ENCODE results near the gene NR2F2.

Gene NR2F2

DNA sequence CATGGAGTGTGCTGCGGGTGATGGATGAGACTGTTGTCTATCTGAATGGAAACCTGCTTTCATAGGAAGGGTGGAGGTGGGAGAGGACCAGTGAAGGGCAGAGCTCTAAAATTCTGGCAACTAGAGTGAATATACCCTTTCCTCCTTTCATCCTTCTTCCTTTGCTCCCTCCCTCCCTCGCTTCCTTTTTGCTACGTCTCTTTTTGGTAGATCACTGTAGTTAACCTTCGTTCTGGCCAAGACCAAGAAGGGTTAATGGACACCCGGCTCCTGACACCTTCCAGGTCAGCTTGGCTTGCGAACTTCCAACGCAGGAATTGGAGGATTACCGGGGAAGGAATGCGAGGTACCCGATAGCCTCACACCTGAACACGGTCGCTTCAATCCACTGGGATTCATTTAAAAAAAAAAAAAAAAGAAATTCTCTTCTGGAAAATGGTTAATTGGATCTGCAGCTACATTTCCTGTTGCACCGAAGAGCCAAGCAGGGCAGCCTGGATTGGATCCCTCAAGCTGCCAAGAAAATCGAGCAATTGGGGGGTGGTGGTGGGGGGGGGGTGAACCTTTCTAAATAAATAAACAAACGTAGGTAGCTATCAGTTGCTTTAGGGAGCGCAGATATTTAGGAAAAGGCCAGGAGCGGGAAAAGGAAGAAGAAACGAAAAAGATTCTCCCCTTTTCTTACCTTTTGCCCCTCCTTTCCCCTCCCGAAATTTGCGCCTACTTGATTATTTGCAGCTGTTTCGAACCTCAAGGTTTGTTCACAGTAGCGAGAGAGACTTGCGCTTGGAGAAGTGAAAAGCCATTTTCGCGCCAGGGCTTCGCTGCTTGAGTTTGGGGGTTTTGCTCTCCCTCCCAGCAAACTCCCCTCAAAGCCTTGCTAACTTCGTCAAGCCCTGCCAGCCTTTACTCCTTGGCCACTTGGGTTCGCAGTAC, 9.5 kb upstream of the NR2F2 start:
- DNase-seq = no peak

DNA sequence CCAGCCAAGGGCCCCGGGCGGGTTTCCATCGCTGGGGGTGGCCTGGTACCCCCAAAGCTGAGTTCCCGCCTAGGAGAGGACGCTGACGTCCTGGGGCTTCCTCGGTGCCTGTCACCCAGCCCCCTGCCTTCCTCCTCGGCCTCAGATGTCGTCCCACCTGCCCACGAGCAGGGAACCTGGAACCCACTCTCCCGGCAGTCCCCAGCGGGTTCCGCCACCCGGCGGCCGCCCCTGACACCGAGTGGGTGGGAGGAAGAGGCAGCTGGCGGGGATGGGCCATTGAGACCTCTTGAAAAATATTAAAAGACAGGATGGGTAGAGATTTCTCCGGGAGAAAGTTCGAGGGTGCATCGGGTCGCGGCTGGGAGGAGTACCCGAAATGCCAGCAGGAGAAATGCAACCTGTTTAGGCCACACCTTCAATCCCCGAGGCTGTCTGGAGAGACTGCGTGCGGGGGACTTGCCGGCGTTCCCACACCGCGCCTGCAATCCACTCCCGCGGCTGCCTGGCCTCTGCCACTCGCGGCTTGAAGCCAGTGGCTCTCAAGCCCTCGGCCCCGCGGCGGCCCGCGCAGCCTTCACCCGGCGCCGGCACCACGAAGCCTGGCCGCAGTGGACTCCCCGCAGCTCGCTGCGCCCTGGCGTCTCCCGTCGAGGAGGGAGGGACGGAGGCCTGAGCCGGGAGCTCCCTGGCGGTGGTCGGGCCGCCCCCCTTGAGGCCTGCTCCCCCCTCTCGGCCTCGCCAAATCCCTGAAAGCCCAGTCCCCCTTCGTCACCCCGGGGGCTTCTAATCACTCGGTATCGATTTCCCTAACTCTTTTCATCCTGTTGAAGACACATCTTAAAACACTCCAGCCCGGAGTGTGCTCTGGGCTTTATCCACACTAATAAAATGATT, 8.6 kb upstream of the NR2F2 start:
- DNase-seq = no peak

DNA sequence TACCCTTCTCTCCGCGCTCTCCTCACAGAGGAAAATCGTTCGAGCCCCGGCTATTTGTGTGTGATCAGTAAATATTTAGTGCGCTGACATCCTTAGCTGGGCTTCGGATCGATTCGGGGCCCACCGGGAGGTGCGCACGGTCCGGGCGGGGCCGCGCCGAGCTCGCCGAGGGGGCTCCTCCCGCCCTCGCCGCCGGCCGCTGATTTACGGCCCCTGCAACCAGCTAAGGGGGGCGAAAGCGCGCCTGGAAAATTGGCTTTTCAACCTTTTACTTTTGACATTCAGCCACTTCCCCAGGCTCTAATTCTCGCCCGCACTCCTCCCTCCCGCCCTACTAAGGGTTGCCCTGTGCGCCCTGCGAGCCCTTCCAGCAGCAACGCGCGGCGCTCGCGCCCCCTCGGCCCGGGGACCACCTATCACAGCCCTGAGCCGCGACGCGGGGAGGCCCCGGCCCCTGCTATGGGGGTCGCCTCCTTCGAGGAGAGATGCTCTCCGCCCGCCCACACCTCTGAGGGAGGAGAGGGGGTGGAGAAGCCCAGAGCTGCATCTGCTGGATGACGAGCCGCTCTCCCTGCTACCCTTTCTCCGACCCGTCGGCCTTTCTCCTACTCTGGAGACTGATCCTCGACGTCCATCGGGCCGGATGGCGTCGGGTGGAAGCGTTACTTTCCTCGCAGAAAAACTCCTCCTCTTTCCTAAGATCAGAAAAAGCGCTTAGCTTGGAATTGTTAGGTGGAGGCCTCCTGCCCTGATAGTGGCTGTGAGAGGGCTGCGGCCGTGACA, 7.8 kb upstream of the NR2F2 start:
- no peak for DNase-seq

GRCh38 chr15:96323319-96324145, 7.0 kb upstream of the NR2F2 start:
- no peak for DNase-seq

DNA sequence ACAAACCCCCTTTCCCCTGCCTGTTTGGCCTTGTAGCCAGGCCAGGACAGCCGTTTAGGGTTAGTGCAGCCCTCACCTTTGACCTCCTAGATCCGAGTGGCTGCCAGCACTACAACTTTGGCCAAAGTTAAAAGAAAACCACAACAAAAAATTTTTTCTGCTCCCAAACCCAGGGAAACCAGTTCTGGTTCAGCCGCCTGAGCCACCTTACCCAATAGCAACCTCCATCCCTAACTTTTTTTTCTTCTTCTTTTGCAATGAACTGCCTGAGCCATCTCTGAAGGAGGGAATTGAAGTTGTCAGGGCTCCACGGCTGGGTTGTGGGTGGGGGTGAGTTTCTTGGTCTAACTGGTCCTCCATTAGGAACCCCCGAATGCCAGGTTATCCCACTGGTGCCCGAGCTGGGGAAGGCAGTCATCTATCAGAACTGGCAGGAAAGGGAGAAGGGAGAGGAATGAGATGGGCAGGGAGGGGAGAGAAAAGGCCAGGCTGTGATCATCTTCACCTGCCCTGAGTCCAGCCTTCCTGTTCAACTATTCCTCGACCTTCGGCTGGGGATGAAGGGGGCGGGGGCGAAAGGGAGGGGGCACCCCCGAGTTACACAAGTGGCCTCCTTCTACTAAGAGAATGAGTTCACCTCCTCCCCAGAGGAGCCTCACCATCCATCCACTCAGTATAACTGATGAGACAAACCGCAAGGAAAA, 6.2 kb upstream of the NR2F2 start:
- DNase-seq = no peak

DNA sequence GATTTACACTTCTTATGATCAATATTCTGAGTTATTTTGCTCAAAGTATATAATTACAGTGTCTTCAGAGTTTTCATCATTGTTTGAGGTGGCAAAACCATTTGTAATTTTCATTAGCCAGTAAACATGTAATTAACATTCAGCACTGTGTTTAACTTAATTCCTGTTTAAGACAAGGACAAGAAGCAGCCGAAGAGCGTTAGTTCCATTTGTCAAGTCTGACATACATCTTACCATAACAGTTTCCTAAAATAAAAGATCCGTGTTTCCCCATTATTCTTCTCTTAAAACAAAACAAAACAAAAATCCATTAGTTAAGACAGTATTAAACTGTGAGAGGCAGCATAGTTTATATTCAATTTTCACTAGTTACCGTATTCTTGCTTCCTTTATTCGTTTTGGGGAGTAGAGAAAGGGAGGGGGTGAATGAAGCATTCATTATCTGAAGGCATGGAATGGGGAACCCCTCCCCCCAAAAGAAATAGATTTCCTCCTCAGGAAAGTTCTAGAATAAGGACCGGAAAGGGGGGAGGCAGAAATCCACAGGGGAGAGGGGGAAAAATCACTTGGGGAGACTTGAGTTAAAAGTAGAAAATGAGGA, 5.5 kb upstream of the NR2F2 start:
- DNase-seq = no peak

GRCh38 chr15:96325541-96326327, 4.8 kb upstream of the NR2F2 start:
- DNase-seq = no peak

DNA sequence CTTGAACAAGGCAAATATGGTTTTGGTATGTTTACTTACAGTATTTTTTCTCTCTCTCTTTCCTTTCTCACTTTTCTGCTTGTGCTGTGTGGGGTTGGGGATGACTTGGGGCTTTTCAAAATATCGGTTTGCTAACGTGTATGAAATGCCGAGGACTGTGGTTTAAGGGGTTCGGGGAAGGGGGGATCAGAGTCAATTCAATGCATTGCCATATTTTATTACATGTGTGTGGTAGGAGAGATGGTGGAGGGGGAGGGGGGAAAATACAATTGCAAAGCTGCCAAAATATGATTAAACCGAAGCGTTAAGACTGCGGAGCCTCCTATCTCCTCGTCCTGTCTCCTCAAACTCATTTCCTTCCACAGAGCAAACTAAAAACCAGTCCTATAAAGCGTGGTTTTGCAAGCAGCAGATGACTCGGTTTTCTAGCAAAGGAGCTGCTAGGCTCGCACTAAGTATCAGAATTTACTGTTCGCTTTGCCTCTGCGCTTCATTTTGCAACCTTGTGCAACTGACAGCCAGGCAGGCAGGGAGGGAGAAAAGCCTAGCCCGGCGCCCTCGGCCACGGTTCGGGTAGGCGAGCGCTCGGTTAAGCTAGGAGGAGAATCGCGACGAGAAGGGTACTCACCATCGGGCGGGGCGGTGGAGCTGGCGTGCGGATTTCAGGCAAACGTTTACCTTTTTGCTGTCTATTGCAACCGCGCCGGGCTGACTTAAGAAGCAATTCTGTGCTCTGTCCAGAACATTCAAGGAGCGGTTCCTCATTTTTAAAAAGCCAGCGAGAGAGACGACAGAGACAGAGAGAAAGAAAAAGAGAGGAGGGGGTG, 4.0 kb upstream of the NR2F2 start:
- DNase-seq = no peak

DNA sequence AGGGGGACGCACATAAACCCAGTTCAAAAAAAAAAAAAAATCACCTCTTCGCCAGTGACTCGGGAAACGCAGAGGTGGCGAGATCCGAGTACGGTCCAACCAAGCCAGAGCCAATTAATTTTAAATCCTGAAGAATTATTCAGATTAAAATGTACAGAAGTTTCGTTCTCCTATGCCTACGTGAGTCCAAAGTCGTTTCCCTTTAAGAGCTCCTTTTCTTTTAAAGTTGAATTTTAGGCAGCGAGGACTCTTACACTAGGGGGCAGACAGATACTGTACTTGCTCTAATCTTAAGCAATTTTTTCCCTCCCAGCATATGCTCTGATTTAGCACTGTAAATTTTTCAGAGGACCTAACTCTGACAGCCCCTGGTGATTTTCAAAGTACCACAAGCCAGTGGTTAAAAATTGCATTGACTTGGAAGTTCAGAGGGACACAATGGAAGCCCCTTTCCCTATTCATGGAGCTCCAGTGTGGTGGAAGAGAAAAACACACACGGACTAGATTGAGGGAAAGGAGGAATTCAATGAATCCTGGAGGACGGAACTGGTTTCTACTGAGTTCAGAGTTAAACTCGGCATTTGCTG, 3.3 kb upstream of the NR2F2 start:
- no peak for DNase-seq

DNA sequence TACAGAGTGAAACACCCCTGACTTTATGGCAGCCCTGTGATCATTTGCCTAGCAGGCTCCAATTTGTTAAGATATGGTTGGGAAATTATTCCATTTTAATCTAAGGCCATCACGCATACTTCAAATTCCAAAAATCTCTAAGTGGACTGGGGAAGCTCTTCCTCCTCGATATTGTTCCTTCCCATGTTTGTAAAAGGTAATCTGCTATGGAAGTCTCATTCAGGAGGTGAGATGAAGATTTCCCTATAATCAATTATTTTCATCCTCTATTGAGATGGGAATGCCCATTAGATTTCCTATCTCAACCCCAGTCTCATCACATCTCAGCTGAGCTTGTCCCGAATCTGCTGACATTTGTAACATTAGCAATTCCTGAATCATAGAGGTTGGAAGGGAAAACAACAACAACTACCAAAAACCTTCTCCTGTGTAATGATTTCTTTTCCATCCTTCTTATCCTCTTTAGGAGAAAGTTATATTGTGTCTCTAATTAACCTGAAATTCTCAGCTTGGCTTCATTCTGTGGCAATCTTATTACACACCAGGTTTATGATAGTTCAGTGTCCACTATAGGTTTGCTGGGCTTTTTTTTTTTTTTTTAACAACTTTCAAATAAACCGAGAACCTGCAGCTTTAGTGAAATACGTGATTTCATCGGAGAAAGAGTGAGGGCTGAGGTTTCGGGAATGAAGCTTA, 2.2 kb upstream of the NR2F2 start:
- no peak for DNase-seq

- DNase-seq = no peak
Measured at GRCh38 chr15:96328877-96329195, 1.7 kb upstream of the NR2F2 start.

- no peak for DNase-seq
Measured at GRCh38 chr15:96329403-96329981, 1.0 kb upstream of the NR2F2 start.

DNA sequence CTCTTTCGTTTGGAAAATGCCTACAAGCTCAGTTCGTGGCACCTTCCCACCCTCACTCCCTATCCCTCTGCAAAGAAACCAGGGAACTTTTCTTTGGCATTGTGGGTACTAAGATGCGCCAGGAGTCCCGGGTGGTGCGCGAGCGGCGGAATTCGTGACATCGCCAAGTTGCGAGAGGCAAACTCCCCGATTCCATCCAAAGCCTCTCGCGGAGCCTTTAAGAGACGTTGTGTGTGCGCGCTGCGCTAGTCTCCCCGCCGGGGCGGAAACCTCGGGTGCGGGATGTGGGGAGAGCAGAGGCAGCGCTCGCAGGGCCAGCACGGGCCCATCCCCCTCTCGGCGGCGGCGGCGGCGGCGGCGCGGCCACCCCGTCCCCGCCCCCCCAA, 443 bp upstream of the NR2F2 start:
- DNase-seq = no peak

GRCh38 chr15:96331144-96331944, 844 bp downstream of the NR2F2 start:
- DNase-seq = no peak

GRCh38 chr15:96331945-96332636, 1.6 kb downstream of the NR2F2 start:
- DNase-seq = no peak

DNA sequence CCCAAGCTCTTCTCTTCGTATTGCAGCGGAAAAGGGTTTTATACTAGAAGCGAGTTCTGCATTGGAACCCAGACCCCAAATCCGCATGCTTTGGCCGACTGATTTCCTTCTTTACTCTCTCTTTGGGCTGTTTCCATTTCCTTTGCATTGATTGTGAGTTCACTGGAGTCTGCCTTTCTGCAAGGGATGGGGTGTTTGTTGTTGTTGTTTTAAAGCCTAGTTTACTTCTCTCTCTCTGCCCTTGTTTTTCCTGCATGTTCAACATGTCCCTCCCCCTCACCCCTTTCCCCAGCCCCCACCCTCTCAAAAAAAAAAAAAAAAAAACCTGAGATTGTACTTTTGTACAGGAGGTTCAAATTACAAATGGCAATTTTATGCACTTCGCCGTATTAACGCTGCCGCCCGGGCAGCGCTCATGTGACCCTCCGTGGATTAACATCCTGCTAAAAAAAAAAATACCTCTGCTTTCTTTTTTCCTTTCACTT, 2.2 kb downstream of the NR2F2 start:
- no peak for DNase-seq
